GM12878 (cell line): ENCODE results near the gene ANKRD33. TPM values are rescaled to one million over a fixed set of nuclear protein-coding genes. Genes with fewer than 3 reads are reported as not detected.

Experiments
- ETV6 ChIP-seq, 2 experiments: fragments of 450-650 bp in 1 of 2; IDR thresholded peaks in 1 of 2; conservative IDR thresholded peaks in 1 of 2; 2 replicates each; pipeline ENCODE4 v1.6.1; 2014; ENCODE audit warnings: antibody characterized with exemption in 1 of 2, borderline replicate concordance in 1 of 2, low read depth in 1 of 2, mild to moderate bottlenecking in 1 of 2, moderate library complexity in 1 of 2
- RBBP5 ChIP-seq: fragments of 200-600 bp; sonication (generic); conservative IDR thresholded peaks from 2 replicates; pipeline ENCODE4 v1.6.1; 2016
- SMC3 ChIP-seq: IDR thresholded peaks from 2 replicates; pipeline ENCODE4 v1.6.1; 2011; ENCODE audit warnings: low read length, improper control_type of control experiment, borderline replicate concordance
- TCF3 ChIP-seq: IDR thresholded peaks from 2 replicates; pipeline ENCODE4 v1.6.1; 2012; ENCODE audit warnings: low read depth, mild to moderate bottlenecking, low read length, borderline replicate concordance; ENCODE audit not compliant: insufficient read depth
- polyA plus RNA-seq, 11 experiments: library from polyadenylated mRNA; depleted of rRNA in 4 of 11; unstranded in 6 of 11; stranded (reverse) in 5 of 11; fragments of >200 nt; fragmentation: Nextera tagmentation in 4 of 11; fragmentation: Illumina TruSeq in 1 of 11; extraction: Ambion mirVana in 4 of 11; extraction: Trizol in 1 of 11; gene quantifications; 1 replicate in 1 of 11; 2 replicates in 10 of 11; pipeline versions ENCODE4 v1.2.1 to v1.2.3, GENCODE V29; 2011 to 2016; ENCODE audit warnings: inconsistent platforms in 2 of 11, missing spikeins in 2 of 11, low read depth in 1 of 11
- total RNA-seq, 4 experiments: library from RNA; depleted of rRNA in 3 of 4; stranded (reverse); fragments of >200 nt in 3 of 4; fragmentation: Illumina TruSeq in 1 of 4; extraction: Trizol in 1 of 4; gene quantifications; 2 replicates each; pipeline versions ENCODE4 v1.2.1 to v1.2.3, GENCODE V29; 2013 to 2021
- TF ChIP-seq, protein P1 (sequence below): fragments of 450-650 bp; conservative IDR thresholded peaks from 2 replicates; pipeline ENCODE4 v1.6.1; 2017; ENCODE audit warnings: mild to moderate bottlenecking, moderate library complexity
- TF ChIP-seq, protein P2 (sequence below): fragments of 150-350 bp; IDR thresholded peaks from 2 replicates; pipeline ENCODE4 v1.6.1; 2014; ENCODE audit warnings: mild to moderate bottlenecking, low read depth, low read length
- TF ChIP-seq, protein P3 (sequence below): IDR thresholded peaks from 2 replicates; pipeline ENCODE4 v1.6.1; 2011; ENCODE audit warnings: low read depth, mild to moderate bottlenecking, low read length, moderate library complexity, borderline replicate concordance; ENCODE audit errors: extremely low read depth
- TF ChIP-seq, protein P4 (sequence below): fragments of 450-650 bp; IDR thresholded peaks from 2 replicates; pipeline ENCODE4 v1.6.1; 2016; ENCODE audit warnings: mild to moderate bottlenecking
- TF ChIP-seq, protein P5 (sequence below): fragments of 450-650 bp; IDR thresholded peaks from 2 replicates; pipeline ENCODE4 v1.6.1; 2017; ENCODE audit warnings: borderline replicate concordance

ANKRD33 gene
- total and polyA plus RNA-seq, 10 of the 15 experiments (the other 5 are each of a cell fraction or from before 2014, with no cell fraction given): not detected

DNA sequence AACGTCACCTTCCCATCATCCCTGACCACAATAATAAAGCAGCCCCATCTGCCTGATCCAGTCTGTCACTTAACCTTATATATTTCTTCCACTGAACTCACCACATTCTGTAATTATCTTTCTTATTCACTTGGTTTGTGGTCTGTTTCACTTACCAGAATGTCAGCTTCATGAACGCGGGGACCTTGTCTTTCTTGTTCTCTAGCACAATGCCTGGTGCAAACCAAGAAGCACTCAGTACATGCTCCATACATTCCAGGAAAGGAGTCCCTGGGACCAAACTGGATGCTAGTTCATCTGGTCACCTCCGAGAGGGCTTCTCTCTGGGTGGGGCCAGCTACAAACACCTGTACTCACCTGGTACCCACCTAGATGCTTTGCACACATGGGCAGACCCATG is 17.4 kb upstream of the ANKRD33 start (continued):
- TF ChIP-seq, protein P1, sequence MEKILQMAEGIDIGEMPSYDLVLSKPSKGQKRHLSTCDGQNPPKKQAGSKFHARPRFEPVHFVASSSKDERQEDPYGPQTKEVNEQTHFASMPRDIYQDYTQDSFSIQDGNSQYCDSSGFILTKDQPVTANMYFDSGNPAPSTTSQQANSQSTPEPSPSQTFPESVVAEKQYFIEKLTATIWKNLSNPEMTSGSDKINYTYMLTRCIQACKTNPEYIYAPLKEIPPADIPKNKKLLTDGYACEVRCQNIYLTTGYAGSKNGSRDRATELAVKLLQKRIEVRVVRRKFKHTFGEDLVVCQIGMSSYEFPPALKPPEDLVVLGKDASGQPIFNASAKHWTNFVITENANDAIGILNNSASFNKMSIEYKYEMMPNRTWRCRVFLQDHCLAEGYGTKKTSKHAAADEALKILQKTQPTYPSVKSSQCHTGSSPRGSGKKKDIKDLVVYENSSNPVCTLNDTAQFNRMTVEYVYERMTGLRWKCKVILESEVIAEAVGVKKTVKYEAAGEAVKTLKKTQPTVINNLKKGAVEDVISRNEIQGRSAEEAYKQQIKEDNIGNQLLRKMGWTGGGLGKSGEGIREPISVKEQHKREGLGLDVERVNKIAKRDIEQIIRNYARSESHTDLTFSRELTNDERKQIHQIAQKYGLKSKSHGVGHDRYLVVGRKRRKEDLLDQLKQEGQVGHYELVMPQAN: no peak
- no peak for TF ChIP-seq SMC3
- TF ChIP-seq, protein P2, sequence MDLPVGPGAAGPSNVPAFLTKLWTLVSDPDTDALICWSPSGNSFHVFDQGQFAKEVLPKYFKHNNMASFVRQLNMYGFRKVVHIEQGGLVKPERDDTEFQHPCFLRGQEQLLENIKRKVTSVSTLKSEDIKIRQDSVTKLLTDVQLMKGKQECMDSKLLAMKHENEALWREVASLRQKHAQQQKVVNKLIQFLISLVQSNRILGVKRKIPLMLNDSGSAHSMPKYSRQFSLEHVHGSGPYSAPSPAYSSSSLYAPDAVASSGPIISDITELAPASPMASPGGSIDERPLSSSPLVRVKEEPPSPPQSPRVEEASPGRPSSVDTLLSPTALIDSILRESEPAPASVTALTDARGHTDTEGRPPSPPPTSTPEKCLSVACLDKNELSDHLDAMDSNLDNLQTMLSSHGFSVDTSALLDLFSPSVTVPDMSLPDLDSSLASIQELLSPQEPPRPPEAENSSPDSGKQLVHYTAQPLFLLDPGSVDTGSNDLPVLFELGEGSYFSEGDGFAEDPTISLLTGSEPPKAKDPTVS: no peak
- TF ChIP-seq RBBP5: no peak
- TF ChIP-seq, protein P3, sequence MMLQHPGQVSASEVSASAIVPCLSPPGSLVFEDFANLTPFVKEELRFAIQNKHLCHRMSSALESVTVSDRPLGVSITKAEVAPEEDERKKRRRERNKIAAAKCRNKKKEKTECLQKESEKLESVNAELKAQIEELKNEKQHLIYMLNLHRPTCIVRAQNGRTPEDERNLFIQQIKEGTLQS: no peak
- TF ChIP-seq, protein P4, sequence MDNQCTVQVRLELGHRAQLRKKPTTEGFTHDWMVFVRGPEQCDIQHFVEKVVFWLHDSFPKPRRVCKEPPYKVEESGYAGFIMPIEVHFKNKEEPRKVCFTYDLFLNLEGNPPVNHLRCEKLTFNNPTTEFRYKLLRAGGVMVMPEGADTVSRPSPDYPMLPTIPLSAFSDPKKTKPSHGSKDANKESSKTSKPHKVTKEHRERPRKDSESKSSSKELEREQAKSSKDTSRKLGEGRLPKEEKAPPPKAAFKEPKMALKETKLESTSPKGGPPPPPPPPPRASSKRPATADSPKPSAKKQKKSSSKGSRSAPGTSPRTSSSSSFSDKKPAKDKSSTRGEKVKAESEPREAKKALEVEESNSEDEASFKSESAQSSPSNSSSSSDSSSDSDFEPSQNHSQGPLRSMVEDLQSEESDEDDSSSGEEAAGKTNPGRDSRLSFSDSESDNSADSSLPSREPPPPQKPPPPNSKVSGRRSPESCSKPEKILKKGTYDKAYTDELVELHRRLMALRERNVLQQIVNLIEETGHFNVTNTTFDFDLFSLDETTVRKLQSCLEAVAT: no peak
- TF ChIP-seq ETV6 (conservative IDR thresholded peaks at IDR 0.05 in 1 of 2, IDR thresholded peaks at IDR 0.05 in 1 of 2; ENCODE audit: borderline replicate concordance in 1 of 2, low read depth in 1 of 2): no peak
- TF ChIP-seq TCF3: no peak
- TF ChIP-seq, protein P5, sequence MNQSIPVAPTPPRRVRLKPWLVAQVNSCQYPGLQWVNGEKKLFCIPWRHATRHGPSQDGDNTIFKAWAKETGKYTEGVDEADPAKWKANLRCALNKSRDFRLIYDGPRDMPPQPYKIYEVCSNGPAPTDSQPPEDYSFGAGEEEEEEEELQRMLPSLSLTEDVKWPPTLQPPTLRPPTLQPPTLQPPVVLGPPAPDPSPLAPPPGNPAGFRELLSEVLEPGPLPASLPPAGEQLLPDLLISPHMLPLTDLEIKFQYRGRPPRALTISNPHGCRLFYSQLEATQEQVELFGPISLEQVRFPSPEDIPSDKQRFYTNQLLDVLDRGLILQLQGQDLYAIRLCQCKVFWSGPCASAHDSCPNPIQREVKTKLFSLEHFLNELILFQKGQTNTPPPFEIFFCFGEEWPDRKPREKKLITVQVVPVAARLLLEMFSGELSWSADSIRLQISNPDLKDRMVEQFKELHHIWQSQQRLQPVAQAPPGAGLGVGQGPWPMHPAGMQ: no peak
